Measurements from ENCODE around the gene CISH. TPM values are rescaled to one million over a fixed set of nuclear protein-coding genes. Genes with fewer than 3 reads are reported as not detected.

The CISH gene
- total RNA-seq, 1 experiment from 2014 or later, result 1.7 TPM

GRCh38 chr3:50656417-50657195, 45.0 kb upstream of the CISH start:
- H4K8ac ChIP-seq (replicated peaks; ENCODE audit: insufficient read length, low read depth, low read length), result no peak overlapping the region
- peaks cover 5% of the 10 kb centered on the region; the same call in 1 of the 2 replicates for H3K4me1 ChIP-seq (ENCODE audit: insufficient read depth, low read length)
- H2AFZ ChIP-seq (ENCODE audit: low read length), result no peak overlapping the region
- no CpG with 5 or more reads among the region's 8 CpGs for WGBS (ENCODE audit: extremely low coverage, insufficient read length, low lambda C conversion rate)
- H2BK12ac ChIP-seq (ENCODE audit: insufficient read length, low read depth, low read length), result no peak overlapping the region
- H3K4me1 Mint-ChIP-seq, result peaks cover 11% of the 10 kb centered on the region in 2 experiments
- no peak overlapping the region for H2AK5ac ChIP-seq (ENCODE audit: insufficient read length, low read length)
- no peak overlapping the region for H3K4ac ChIP-seq (ENCODE audit: low read depth, low read length)
- no peak overlapping the region for H2BK120ac ChIP-seq (ENCODE audit: low read depth, low read length, poor library complexity, severe bottlenecking)
- no peaks in the 10 kb centered on the region for H3K27me3 ChIP-seq (ENCODE audit: insufficient read depth, low read length)
- H3K14ac ChIP-seq (ENCODE audit: insufficient read depth, low read length), result no peak overlapping the region
- H2BK20ac ChIP-seq (ENCODE audit: low read depth, low read length, poor library complexity, severe bottlenecking), result no peak overlapping the region
- no peak overlapping the region for H3T11ph ChIP-seq (ENCODE audit: low read length)
- H3K4me3 Mint-ChIP-seq, result no peak overlapping the region
- H4K91ac ChIP-seq (ENCODE audit: insufficient read length, low read depth, low read length), result no peak overlapping the region
- peaks cover 24% of the 10 kb centered on the region for H3K27me3 Mint-ChIP-seq (ENCODE audit: low read depth)
- no peak overlapping the region for H3K18ac ChIP-seq (ENCODE audit: insufficient read length, low read depth, low read length)
- no peak overlapping the region for H3K9ac ChIP-seq (ENCODE audit: extremely low read depth, insufficient read length, low read length)
- no peak for DNase-seq
- no peaks in the 10 kb centered on the region for H4K20me1 ChIP-seq (ENCODE audit: control insufficient read depth, insufficient read depth, insufficient read length)
- no peak overlapping the region for H3K4me2 ChIP-seq (ENCODE audit: insufficient read depth, insufficient read length, low read length)
- no peaks in the 10 kb centered on the region for H3K79me1 ChIP-seq (ENCODE audit: insufficient read depth, low read depth, low read length, poor library complexity, severe bottlenecking)
- H3K9me3 Mint-ChIP-seq, result no peaks in the 10 kb centered on the region
- H3K9me3 ChIP-seq (ENCODE audit: control insufficient read depth, low read depth, low read length), result no peaks in the 10 kb centered on the region
- H3K23ac ChIP-seq (ENCODE audit: insufficient read length, low read depth, low read length), result no peak overlapping the region
- no peak overlapping the region for H2BK15ac ChIP-seq (ENCODE audit: low read depth, low read length)
- no peaks in the 10 kb centered on the region for H3K23me2 ChIP-seq (ENCODE audit: insufficient read length, low read depth, low read length, poor library complexity, severe bottlenecking)
- no peaks in the 10 kb centered on the region; a peak in 1 of 7 replicates for H3K36me3 Mint-ChIP-seq (ENCODE audit: insufficient read depth in 1 of 3, low read depth in 3 of 3)
- H3K27ac Mint-ChIP-seq, result no peak overlapping the region
- no peak for TF ChIP-seq CTCF (conservative IDR thresholded peaks at IDR 0.05)
- no peak overlapping the region for H3K56ac ChIP-seq (ENCODE audit: insufficient read length, low read depth, low read length)
- no peak overlapping the region for H4K5ac ChIP-seq (ENCODE audit: insufficient read length, low read depth, low read length)
- no peak overlapping the region for H3K27ac ChIP-seq (ENCODE audit: insufficient read length, low read depth, low read length)
- no peaks in the 10 kb centered on the region for H3K79me2 ChIP-seq (ENCODE audit: insufficient read depth, low read length)
- no peak overlapping the region for H2BK5ac ChIP-seq (ENCODE audit: insufficient read length, low read length)

Data from H9 (cell line).